SKM-1 treated with dmso at 0.1 percent for 144 hours (cell line): ENCODE results near the gene ADRM1.

ENCODE experiments used
- DNase-seq: peaks from one replicate; lab custom pipeline; 2025; ENCODE audit not compliant: unreplicated experiment; lab: John Stamatoyannopoulos, UW

The ADRM1 gene

GRCh38 chr20:62302341-62303061, at the start of gene ADRM1:
ADRM1 (plus strand) TSS chr20:62302997; CDS start chr20:62303569, 572 bp downstream.
- peak; percentile 92 for DNase-seq

- DNase-seq = no peak
Measured at GRCh38 chr20:62253398-62253797, 49.4 kb upstream of the ADRM1 start.

GRCh38 chr20:62254021-62254724, 48.6 kb upstream of the ADRM1 start:
- DNase-seq = no peak

GRCh38 chr20:62255976-62256375, 46.8 kb upstream of the ADRM1 start:
- no peak for DNase-seq

- no peak for DNase-seq
Measured at GRCh38 chr20:62258499-62259293, 44.1 kb upstream of the ADRM1 start.

- no peak for DNase-seq
Measured at GRCh38 chr20:62259294-62259565, 43.6 kb upstream of the ADRM1 start.

- DNase-seq = no peak
Measured at GRCh38 chr20:62262064-62262463, 40.7 kb upstream of the ADRM1 start.

- DNase-seq = no peak
Measured at GRCh38 chr20:62263396-62263795, 39.4 kb upstream of the ADRM1 start.

- DNase-seq = no peak
Measured at GRCh38 chr20:62265365-62265764, 37.4 kb upstream of the ADRM1 start.

GRCh38 chr20:62266340-62266739, 36.5 kb upstream of the ADRM1 start:
- no peak for DNase-seq

- DNase-seq = no peak
Measured at GRCh38 chr20:62266851-62267250, 35.9 kb upstream of the ADRM1 start.

GRCh38 chr20:62267543-62267942, 35.3 kb upstream of the ADRM1 start:
- DNase-seq = no peak

- no peak for DNase-seq
Measured at GRCh38 chr20:62268228-62268900, 34.4 kb upstream of the ADRM1 start.

GRCh38 chr20:62269378-62269777, 33.4 kb upstream of the ADRM1 start:
- DNase-seq = no peak

- no peak for DNase-seq
Measured at GRCh38 chr20:62269871-62270270, 32.9 kb upstream of the ADRM1 start.

- DNase-seq = no peak
Measured at GRCh38 chr20:62272200-62272599, 30.6 kb upstream of the ADRM1 start.

GRCh38 chr20:62273416-62273815, 29.4 kb upstream of the ADRM1 start:
- no peak for DNase-seq

- DNase-seq = no peak
Measured at GRCh38 chr20:62274332-62274950, 28.4 kb upstream of the ADRM1 start.

- DNase-seq = no peak
Measured at GRCh38 chr20:62275219-62275618, 27.6 kb upstream of the ADRM1 start.

- no peak for DNase-seq
Measured at GRCh38 chr20:62276439-62276838, 26.4 kb upstream of the ADRM1 start.

- DNase-seq = no peak
Measured at GRCh38 chr20:62277253-62277652, 25.5 kb upstream of the ADRM1 start.
